ENCODE measurements around the gene OR56B1. TPM values are rescaled to one million over a fixed set of nuclear protein-coding genes. Genes with fewer than 3 reads are reported as not detected.

Gene OR56B1
- total RNA-seq, 1 donor from 2014 or later = not detected

DNA sequence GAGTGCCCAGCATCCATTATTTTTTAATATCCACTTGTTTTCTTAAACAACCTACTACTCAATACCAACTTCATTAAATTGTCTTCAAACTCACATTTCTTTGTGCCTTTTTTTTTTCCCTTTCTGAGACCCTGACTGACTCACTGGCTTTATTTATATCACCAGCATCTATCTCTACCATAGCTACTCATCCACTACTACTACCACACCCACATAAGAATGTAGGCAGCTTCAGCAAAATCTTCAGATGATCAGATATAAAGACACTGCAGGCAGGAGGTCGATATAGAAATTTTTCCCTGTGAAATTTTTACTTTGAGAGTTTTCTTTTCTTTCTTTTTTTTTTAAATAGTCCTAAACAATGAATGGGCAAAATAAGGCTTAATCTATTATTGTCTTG, 2.2 kb downstream of the OR56B1 start:
- H3K36me3 Mint-ChIP-seq (ENCODE audit: low read depth) = peaks cover 2% of the 10 kb centered on the region
- intact Hi-C loops (cut with micrococcal nuclease) = no loop called here
- no peak overlapping the region for H3K4me3 Mint-ChIP-seq
- H3K9me3 Mint-ChIP-seq = peaks cover 10% of the 10 kb centered on the region
- DNase-seq (ENCODE audit: low spot score) = no peak
- peaks cover 11% of the 10 kb centered on the region for H3K27me3 Mint-ChIP-seq (ENCODE audit: insufficient read depth)
- no peak overlapping the region for H3K27ac Mint-ChIP-seq
- no peaks in the 10 kb centered on the region for H3K4me1 Mint-ChIP-seq (ENCODE audit: low read depth)

- Mint-ChIP-seq H3K27me3 (ENCODE audit: insufficient read depth) (peaks cover 8% of the 10 kb centered on the region), H3K27ac (no peak overlapping the region), H3K9me3 (peaks cover 7% of the 10 kb centered on the region), H3K4me1 (ENCODE audit: low read depth) (no peaks in the 10 kb centered on the region), H3K4me3 (no peak overlapping the region), H3K36me3 (ENCODE audit: low read depth) (no peaks in the 10 kb centered on the region)
- intact Hi-C loops (cut with micrococcal nuclease) = no loop called here
- DNase-seq (ENCODE audit: low spot score) = no peak
Observed at GRCh38 chr11:5746614-5747013, 10.4 kb downstream of the OR56B1 start.

- Mint-ChIP-seq H3K27me3 (ENCODE audit: insufficient read depth) (peaks cover 2% of the 10 kb centered on the region), H3K4me3 (no peak overlapping the region), H3K9me3 (no peaks in the 10 kb centered on the region), H3K27ac (no peak overlapping the region), H3K36me3 (ENCODE audit: low read depth) (no peaks in the 10 kb centered on the region), H3K4me1 (ENCODE audit: low read depth) (no peaks in the 10 kb centered on the region)
- intact Hi-C loops (cut with micrococcal nuclease) = no loop called here
- no peak for DNase-seq (ENCODE audit: low spot score)
Observed at GRCh38 chr11:5749836-5750235, 13.6 kb downstream of the OR56B1 start.

- H3K27me3 Mint-ChIP-seq (ENCODE audit: insufficient read depth) = no peaks in the 10 kb centered on the region
- no peaks in the 10 kb centered on the region for H3K4me1 Mint-ChIP-seq (ENCODE audit: low read depth)
- DNase-seq (ENCODE audit: low spot score) = no peak
- intact Hi-C loops (cut with micrococcal nuclease) = no loop called here
- no peaks in the 10 kb centered on the region for H3K9me3 Mint-ChIP-seq
- no peaks in the 10 kb centered on the region for H3K36me3 Mint-ChIP-seq (ENCODE audit: low read depth)
- no peak within 1 kb of the TSS for H3K27ac Mint-ChIP-seq
- no peak within 1 kb of the TSS for H3K4me3 Mint-ChIP-seq
Observed at GRCh38 chr11:5753943-5754342, 17.7 kb downstream of the OR56B1 start, which contains the start of gene OR52N4. OR52N4 (plus strand) TSS chr11:5754243; CDS start chr11:5754741, 498 bp downstream.

DNA sequence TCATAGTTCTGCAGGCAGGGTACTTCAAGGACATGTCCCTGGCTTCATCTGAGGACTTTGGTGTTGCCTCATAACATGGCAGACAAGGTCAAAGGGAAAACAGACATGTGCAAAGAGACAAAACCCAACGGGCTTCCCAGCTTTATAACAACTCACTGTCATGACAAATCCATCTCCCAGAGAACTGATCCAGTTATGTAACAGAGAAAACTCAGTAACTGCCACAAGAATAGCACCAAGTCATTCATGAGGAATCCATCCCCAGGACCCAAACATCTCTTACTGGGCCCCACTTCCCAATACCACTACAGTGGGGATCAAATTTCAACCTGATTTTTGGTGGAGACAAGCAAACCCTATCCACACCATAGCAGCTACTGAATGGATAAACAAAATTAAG, 30.8 kb downstream of the OR56B1 start:
- Mint-ChIP-seq H3K27ac (no peak overlapping the region), H3K27me3 (ENCODE audit: insufficient read depth) (no peaks in the 10 kb centered on the region), H3K36me3 (ENCODE audit: low read depth) (no peaks in the 10 kb centered on the region), H3K4me1 (ENCODE audit: low read depth) (no peaks in the 10 kb centered on the region), H3K9me3 (no peaks in the 10 kb centered on the region), H3K4me3 (no peak overlapping the region)
- no peak for DNase-seq (ENCODE audit: low spot score)
- intact Hi-C loops (cut with micrococcal nuclease) = no loop called here

- H3K27ac Mint-ChIP-seq = no peak within 1 kb of the TSS
- no peaks in the 10 kb centered on the region for H3K4me1 Mint-ChIP-seq (ENCODE audit: low read depth)
- no peaks in the 10 kb centered on the region for H3K36me3 Mint-ChIP-seq (ENCODE audit: low read depth)
- intact Hi-C loops (cut with micrococcal nuclease) = no loop called here
- H3K27me3 Mint-ChIP-seq (ENCODE audit: insufficient read depth) = no peaks in the 10 kb centered on the region
- no peak within 1 kb of the TSS for H3K4me3 Mint-ChIP-seq
- no peak for DNase-seq (ENCODE audit: low spot score)
- H3K9me3 Mint-ChIP-seq = no peaks in the 10 kb centered on the region
Observed at GRCh38 chr11:5783255-5783654, 47.0 kb downstream of the OR56B1 start, which contains the start of gene OR52N5. OR52N5 (minus strand) TSS chr11:5783355; CDS start chr11:5778634, 4,721 bp downstream.

Other genes starting within 250 kb of the OR56B1 start
- gene OR52D1, start 247.8 kb upstream of the OR56B1 start, total RNA-seq = not detected in 2 replicates
- gene UBQLN3, start 226.5 kb upstream of the OR56B1 start, total RNA-seq = not detected in 2 replicates
- gene UBQLNL, start 219.7 kb upstream of the OR56B1 start, total RNA-seq = 0.18 TPM in 1 of 2 replicates, not detected in the other
- gene OR52H1, start 187.9 kb upstream of the OR56B1 start, total RNA-seq = not detected in 2 replicates
- not detected in 2 replicates for gene OR52B6, start 155.6 kb upstream of the OR56B1 start, total RNA-seq
- gene TRIM6, start 139.8 kb upstream of the OR56B1 start, total RNA-seq = 0.34 and 0.54 TPM in 2 replicates
- gene TRIM34, start 111.4 kb upstream of the OR56B1 start, total RNA-seq = 4.6 and 5.4 TPM in 2 replicates
- gene TRIM5, start 51.4 kb upstream of the OR56B1 start, total RNA-seq = 7.9 and 8.6 TPM in 2 replicates
- gene TRIM22, start 46.7 kb upstream of the OR56B1 start, total RNA-seq = 125 and 127 TPM in 2 replicates
- gene OR52N4, start 17.8 kb downstream of the OR56B1 start, total RNA-seq = 0.16 TPM in 1 of 2 replicates, not detected in the other
- not detected in 2 replicates for gene OR52N5, start 46.9 kb downstream of the OR56B1 start, total RNA-seq
- not detected in 2 replicates for gene OR52N1, start 54.8 kb downstream of the OR56B1 start, total RNA-seq
- not detected in 2 replicates for gene OR52N2, start 72.5 kb downstream of the OR56B1 start, total RNA-seq
- not detected in 2 replicates for gene OR52E6, start 105.4 kb downstream of the OR56B1 start, total RNA-seq
- gene OR52E8, start 121.2 kb downstream of the OR56B1 start, total RNA-seq = not detected in 2 replicates
- gene OR52E4, start 144.2 kb downstream of the OR56B1 start, total RNA-seq = not detected in 2 replicates
- gene OR52E5, start 156.8 kb downstream of the OR56B1 start, total RNA-seq = not detected in 2 replicates
- gene OR56A3, start 205.8 kb downstream of the OR56B1 start, total RNA-seq = not detected in 2 replicates
- not detected in 2 replicates for gene OR56A5, start 232.0 kb downstream of the OR56B1 start, total RNA-seq

Data from activated T-helper 1 cell treated with anti-CD3 and anti-CD28 coated beads, Interleukin-12 subunit alpha, Interleukin-12 subunit beta, Interleukin-2, Interleukin-4 antibody, amounts not matched to agents 30 ng/mL and 10 ng/mL and 1 ng/mL, durations not matched to agents 14 hours and 24 hours and 36 hours (primary cell).